Measurements from ENCODE around the gene C11orf42. TPM values are rescaled to one million over a fixed set of nuclear protein-coding genes. Genes with fewer than 3 reads are reported as not detected.

The C11orf42 gene
- total and polyA plus RNA-seq, 3 donors from 2014 or later = 10.1 to 38.5 (median 28.9) TPM

DNA sequence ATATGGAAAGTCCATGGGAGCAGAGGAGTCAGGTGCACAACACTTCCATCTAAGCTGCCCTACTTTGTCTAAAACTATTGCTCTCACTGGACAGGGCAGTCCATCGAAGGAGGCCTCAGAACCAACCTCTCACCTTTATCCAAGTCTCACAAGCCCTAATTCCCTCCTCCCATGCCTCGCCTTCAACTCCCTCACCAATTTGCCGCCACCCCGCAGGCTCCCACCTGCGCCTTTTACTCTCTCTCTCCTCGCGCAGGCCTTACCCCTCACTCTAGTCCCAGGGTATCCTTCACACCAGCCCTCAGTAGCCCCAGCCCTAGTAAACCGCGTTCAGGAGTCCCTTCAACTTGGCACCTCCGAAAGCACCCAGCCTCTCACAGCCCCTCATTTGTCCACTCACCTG lies 28.6 kb downstream of the C11orf42 start:
- intact Hi-C loops (cut with DNase I; ENCODE audit: low total_unique reads) = no loop called here
- no peaks in the 10 kb centered on the region for H3K4me1 ChIP-seq

GRCh38 chr11:6234387-6235107 lies 29.2 kb downstream of the C11orf42 start, which contains the start of gene FHIP1B:
TSS of gene FHIP1B (minus strand) at chr11:6234636. CDS start at chr11:6224516, 10,120 bp downstream.
- intact Hi-C loops (cut with DNase I; ENCODE audit: low total_unique reads) = no loop called here
- 0% methylated on average over 10 to 62 of the region's 62 CpGs for WGBS, 2 donors
- TF ChIP-seq POLR2A (IDR thresholded peaks at IDR 0.05) = no peak
- peak in 1 of 3 experiments; percentile 15 for TF ChIP-seq CTCF (IDR thresholded peaks at IDR 0.05)
- no peaks in the 10 kb centered on the region for H3K36me3 ChIP-seq (ENCODE audit: low read depth, missing control alignments)
- no peaks in the 10 kb centered on the region for H3K27me3 ChIP-seq
- H3K27ac ChIP-seq = peak within 1 kb of the TSS; percentile 76 to 91
- H3K9me3 ChIP-seq = no peaks in the 10 kb centered on the region
- no peaks in the 10 kb centered on the region for H3K4me1 ChIP-seq
- DNase-seq = peak; percentile 100
- peak within 1 kb of the TSS; percentile 74 to 76 for H3K4me3 ChIP-seq

More for the DNA sequence above, 28.6 kb downstream of the C11orf42 start:
- Histone ChIP-seq H3K9me3 (no peaks in the 10 kb centered on the region), H3K36me3 (ENCODE audit: low read depth, missing control alignments) (no peaks in the 10 kb centered on the region), H3K4me3 (peak overlapping the region; percentile 74 to 76), H3K27ac (peak overlapping the region; percentile 76 to 91), H3K27me3 (no peaks in the 10 kb centered on the region)
- 1 to 3% methylated on average over 10 of the region's 10 CpGs for WGBS, 2 donors
- DNase-seq = peak; percentile 39
- no peak for TF ChIP-seq POLR2A (IDR thresholded peaks at IDR 0.05)
- TF ChIP-seq CTCF (IDR thresholded peaks at IDR 0.05) = no peak

GRCh38 chr11:6237266-6237665 lies 31.9 kb downstream of the C11orf42 start:
- no peaks in the 10 kb centered on the region for H3K36me3 ChIP-seq (ENCODE audit: low read depth, missing control alignments)
- no peaks in the 10 kb centered on the region for H3K4me1 ChIP-seq
- intact Hi-C loops (cut with DNase I; ENCODE audit: low total_unique reads) = no loop called here
- WGBS, 2 donors = 77 to 84% methylated on average over 4 of the region's 4 CpGs
- no peak for TF ChIP-seq CTCF (IDR thresholded peaks at IDR 0.05)
- TF ChIP-seq POLR2A (IDR thresholded peaks at IDR 0.05) = no peak
- no peaks in the 10 kb centered on the region for H3K9me3 ChIP-seq
- H3K4me3 ChIP-seq = no peak overlapping the region
- no peak overlapping the region for H3K27ac ChIP-seq
- DNase-seq = no peak
- H3K27me3 ChIP-seq = no peaks in the 10 kb centered on the region

DNA sequence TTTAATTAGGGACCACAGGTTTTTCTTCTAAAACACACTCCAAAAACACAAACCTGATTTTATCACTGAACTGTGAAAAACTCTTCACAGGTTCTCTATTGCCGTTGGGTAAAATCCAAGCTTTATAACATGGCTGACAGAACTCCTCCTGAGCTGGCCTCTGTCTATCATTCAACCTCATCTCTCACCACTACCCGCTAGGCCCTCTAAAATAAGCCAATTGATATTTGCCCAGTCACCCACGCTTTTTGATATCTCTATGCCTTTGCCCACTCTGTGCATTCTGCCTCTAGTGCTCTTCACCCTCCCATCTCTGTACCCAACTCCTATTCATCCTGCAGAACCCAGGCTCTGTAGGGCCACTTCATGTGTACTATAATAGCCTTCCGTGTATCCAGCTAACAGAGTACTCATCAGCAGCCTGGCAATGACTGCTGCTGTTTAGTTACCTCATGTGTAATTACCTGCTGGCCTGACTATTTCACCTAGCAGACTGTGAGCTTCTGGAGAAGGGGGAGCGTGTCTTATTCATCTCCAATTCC lies 32.5 kb downstream of the C11orf42 start:
- WGBS, 2 donors = 85 to 96% methylated on average over 5 of the region's 5 CpGs
- DNase-seq = no peak
- Histone ChIP-seq H3K27ac (no peak overlapping the region), H3K36me3 (ENCODE audit: low read depth, missing control alignments) (no peaks in the 10 kb centered on the region), H3K4me1 (no peaks in the 10 kb centered on the region), H3K4me3 (no peak overlapping the region), H3K9me3 (no peaks in the 10 kb centered on the region), H3K27me3 (no peaks in the 10 kb centered on the region)
- intact Hi-C loops (cut with DNase I; ENCODE audit: low total_unique reads) = no loop called here
- no peak for TF ChIP-seq POLR2A (IDR thresholded peaks at IDR 0.05)
- TF ChIP-seq CTCF (IDR thresholded peaks at IDR 0.05) = no peak

All from testis (tissue), 3 donors.